Cerebellar nuclear complex (tissue), 1 donor: Measurements from ENCODE around the gene NFU1.
"Not testable (repeated sequence)": the region's sequence is repeated elsewhere in the genome, so short reads cannot be mapped to it uniquely, and the experiment has no call there.

Experiments
- DNase-seq, 2 experiments: peaks; one replicate each; lab custom pipeline; 2025; lab: John Stamatoyannopoulos, UW

NFU1 gene

GRCh38 chr2:69386789-69387734 lies 50.2 kb downstream of the NFU1 start, which contains the start of gene GFPT1:
Gene GFPT1, minus strand, starts transcription at chr2:69387227. Its CDS starts 156 bp downstream, at chr2:69387071.
- peak; percentile 28 to 78 for DNase-seq

- DNase-seq = no peak
These were observed 50.9 kb downstream of the NFU1 start for GRCh38 chr2:69386360-69386759.

GRCh38 chr2:69385443-69386151 lies 51.6 kb downstream of the NFU1 start:
- DNase-seq = no peak

GRCh38 chr2:69384618-69385081 lies 52.6 kb downstream of the NFU1 start:
- no peak for DNase-seq

- no peak for DNase-seq
These were observed 53.9 kb downstream of the NFU1 start for GRCh38 chr2:69383176-69383812.

GRCh38 chr2:69382547-69382946 lies 54.7 kb downstream of the NFU1 start:
- no peak for DNase-seq

- no peak for DNase-seq
These were observed 55.9 kb downstream of the NFU1 start for GRCh38 chr2:69381337-69381737.

- no peak for DNase-seq
These were observed 56.9 kb downstream of the NFU1 start for GRCh38 chr2:69380072-69380917.

GRCh38 chr2:69376403-69376802 lies 60.8 kb downstream of the NFU1 start:
- DNase-seq = no peak

GRCh38 chr2:69375494-69376353 lies 61.5 kb downstream of the NFU1 start:
- DNase-seq = no peak

- DNase-seq = no peak
These were observed 64.5 kb downstream of the NFU1 start for GRCh38 chr2:69372767-69373166.

- no peak for DNase-seq
These were observed 67.4 kb downstream of the NFU1 start for GRCh38 chr2:69369802-69370201.

- DNase-seq = no peak
These were observed 68.6 kb downstream of the NFU1 start for GRCh38 chr2:69368588-69368987.

- no peak for DNase-seq
These were observed 77.9 kb downstream of the NFU1 start for GRCh38 chr2:69359371-69359770.

- DNase-seq = no peak
These were observed 78.3 kb downstream of the NFU1 start for GRCh38 chr2:69358914-69359313.

GRCh38 chr2:69356471-69356870 lies 80.8 kb downstream of the NFU1 start:
- DNase-seq = no peak

- not testable (repeated sequence) for DNase-seq
These were observed 82.3 kb downstream of the NFU1 start for GRCh38 chr2:69354976-69355375.

GRCh38 chr2:69353360-69353759 lies 83.9 kb downstream of the NFU1 start:
- DNase-seq = no peak

- DNase-seq = no peak
These were observed 88.5 kb downstream of the NFU1 start for GRCh38 chr2:69348781-69349180.
